ENCODE data around the gene CCDC167.
"Not testable (repeated sequence)": the region's sequence is repeated elsewhere in the genome, so short reads cannot be mapped to it uniquely, and the experiment has no call there.

Gene CCDC167

GRCh38 chr6:37451441-37452193 is 48.1 kb downstream of the CCDC167 start:
- H3K9me3 ChIP-seq (replicated peaks in 1 of 11), result no peaks in the 10 kb centered on the region
- no peak overlapping the region for H3K4me3 ChIP-seq
- no peak overlapping the region for H3K4me2 ChIP-seq
- H3K36me3 ChIP-seq, result peaks cover 97 to 100% (median 99%) of the 10 kb centered on the region in 11 experiments
- no peaks in the 10 kb centered on the region for H3K27me3 ChIP-seq
- no peaks in the 10 kb centered on the region; a peak in 1 of 22 replicates for H4K20me1 ChIP-seq
- no peak overlapping the region for H3K27ac ChIP-seq
- no peak for TF ChIP-seq Cebpa-rat (IDR thresholded peaks at IDR 0.05)
- H3K9ac ChIP-seq, result no peak overlapping the region
- H3K4me1 ChIP-seq, result peaks cover 0 to 4% (median 0%) of the 10 kb centered on the region in 10 experiments; a peak in 4 of 20 replicates

- Histone ChIP-seq H3K4me2 (no peak overlapping the region), H3K4me3 (no peak overlapping the region), H3K36me3 (peaks cover 97 to 100% (median 100%) of the 10 kb centered on the region in 11 experiments), H3K9me3 (replicated peaks in 1 of 11) (no peaks in the 10 kb centered on the region), H3K27ac (no peak overlapping the region), H3K9ac (no peak overlapping the region), H3K4me1 (peaks cover 0 to 1% (median 0%) of the 10 kb centered on the region in 10 experiments; a peak in 1 of 20 replicates), H3K27me3 (no peaks in the 10 kb centered on the region), H4K20me1 (no peaks in the 10 kb centered on the region; a peak in 1 of 22 replicates)
- TF ChIP-seq Cebpa-rat (IDR thresholded peaks at IDR 0.05), result no peak
Measured at GRCh38 chr6:37449984-37450383, 49.7 kb downstream of the CCDC167 start.

DNA sequence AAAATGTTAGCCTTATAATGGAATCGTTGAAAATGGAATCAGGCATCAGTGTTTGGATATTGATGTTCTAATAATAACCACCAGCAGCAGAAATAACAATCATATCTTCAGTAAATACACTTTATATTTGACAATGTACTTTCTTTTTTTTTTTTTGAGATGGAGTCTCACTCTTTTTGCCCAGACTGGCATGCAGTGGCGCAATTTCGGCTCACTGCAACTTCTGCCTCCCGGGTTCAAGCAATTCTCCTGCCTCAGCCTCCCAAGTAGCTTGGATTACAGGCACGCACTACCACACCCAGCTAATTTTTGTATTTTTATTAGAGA is 56.5 kb downstream of the CCDC167 start:
- peak overlapping the region; percentile 53 to 85 (median 72); a peak in 20 of 22 replicates for H3K4me2 ChIP-seq
- peaks cover 72 to 90% (median 83%) of the 10 kb centered on the region in 11 experiments for H3K36me3 ChIP-seq

DNA sequence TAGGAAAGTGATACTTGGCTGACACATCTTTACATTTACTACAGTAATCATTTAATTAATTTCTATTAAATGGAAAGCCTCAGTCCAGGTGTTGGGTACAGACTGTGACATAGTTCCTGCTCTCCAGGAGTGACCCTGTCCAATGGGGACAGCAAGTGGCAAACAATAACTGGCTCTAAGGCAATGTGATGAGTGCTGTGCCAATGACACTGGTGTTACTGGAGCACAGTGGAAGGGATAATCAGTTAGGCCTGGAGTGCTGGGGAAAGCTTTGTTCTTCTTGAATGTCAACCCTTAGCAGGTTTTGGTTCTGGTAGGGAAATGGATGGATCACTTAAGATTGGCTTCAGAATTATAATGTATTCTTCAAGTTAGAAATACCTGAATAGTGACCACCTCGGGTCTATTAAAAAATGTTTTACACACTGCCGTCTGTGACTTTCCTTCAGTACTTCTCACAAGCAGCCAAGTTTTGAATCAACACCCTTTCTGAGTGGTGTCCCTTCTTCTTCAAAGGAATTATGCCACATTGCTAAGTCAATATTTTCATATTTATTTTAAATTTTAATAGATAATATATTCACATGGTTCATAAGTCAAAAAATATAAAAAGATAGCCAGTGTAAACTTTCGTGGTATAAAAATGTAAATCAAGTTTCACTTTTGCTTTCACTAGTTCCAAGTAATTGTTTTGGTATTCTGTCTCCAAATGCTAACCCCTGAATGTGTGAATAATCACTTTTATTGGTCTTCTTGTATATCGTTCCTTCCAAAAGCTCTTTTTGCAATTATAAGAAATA is 57.1 kb downstream of the CCDC167 start:
- Histone ChIP-seq H3K27me3 (no peaks in the 10 kb centered on the region), H3K9me3 (replicated peaks in 1 of 11) (no peaks in the 10 kb centered on the region), H3K9ac (peak overlapping the region; percentile 41 to 76 (median 63)), H3K4me2 (peak overlapping the region; percentile 53 to 85 (median 72)), H3K4me3 (peak overlapping the region in 6 of 10 experiments; percentile 12 to 42 (median 26); a peak in 6 of 20 replicates), H3K4me1 (peaks cover 6 to 16% (median 12%) of the 10 kb centered on the region in 10 experiments; a peak in 18 of 20 replicates), H4K20me1 (peaks cover 0 to 21% (median 0%) of the 10 kb centered on the region in 11 experiments; a peak in 3 of 22 replicates), H3K27ac (peak overlapping the region in 10 of 11 experiments; percentile 2 to 72 (median 50); a peak in 16 of 22 replicates), H3K36me3 (peaks cover 72 to 90% (median 83%) of the 10 kb centered on the region in 11 experiments)
- no peak for TF ChIP-seq Cebpa-rat (IDR thresholded peaks at IDR 0.05)

More for the DNA sequence above, 56.5 kb downstream of the CCDC167 start:
- Histone ChIP-seq H3K27ac (peak overlapping the region in 4 of 11 experiments; percentile 48 to 72 (median 56); a peak in 9 of 22 replicates), H3K9ac (peak overlapping the region in 6 of 11 experiments; percentile 41 to 76 (median 60); a peak in 9 of 22 replicates), H4K20me1 (peaks cover 0 to 18% (median 0%) of the 10 kb centered on the region in 11 experiments; a peak in 3 of 22 replicates), H3K4me1 (peaks cover 6 to 16% (median 12%) of the 10 kb centered on the region in 10 experiments; a peak in 18 of 20 replicates), H3K4me3 (peak overlapping the region in 5 of 10 experiments; percentile 12 to 36 (median 22); a peak in 5 of 20 replicates)
- not testable (repeated sequence) for H3K9me3 ChIP-seq (replicated peaks in 1 of 11); H3K27me3 ChIP-seq

DNA sequence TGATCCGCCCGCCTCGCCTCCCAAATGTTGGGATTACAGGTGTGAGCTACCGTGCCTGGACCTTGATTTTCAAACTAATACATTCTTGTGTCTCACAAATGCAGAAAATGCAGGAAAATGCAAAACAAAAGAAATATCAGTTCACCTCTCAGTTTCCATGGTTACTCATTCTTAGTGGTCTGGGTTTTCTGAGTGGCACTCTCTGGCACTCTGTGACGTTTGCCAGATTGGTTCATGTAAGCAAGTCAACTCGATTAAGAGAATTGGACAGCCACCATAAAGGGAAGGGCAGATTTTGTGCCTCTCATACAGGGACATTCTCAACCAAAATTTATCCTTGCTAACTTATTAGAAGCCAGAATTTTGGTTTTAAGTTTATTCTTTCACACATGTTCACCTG is 58.0 kb downstream of the CCDC167 start:
- Histone ChIP-seq H3K9ac (no peak overlapping the region), H3K27ac (no peak overlapping the region), H4K20me1 (peaks cover 0 to 21% (median 0%) of the 10 kb centered on the region in 11 experiments; a peak in 3 of 22 replicates), H3K27me3 (no peaks in the 10 kb centered on the region), H3K4me2 (no peak overlapping the region), H3K9me3 (replicated peaks in 1 of 11) (no peaks in the 10 kb centered on the region), H3K4me1 (peaks cover 6 to 16% (median 12%) of the 10 kb centered on the region in 10 experiments; a peak in 18 of 20 replicates), H3K4me3 (no peak overlapping the region), H3K36me3 (peaks cover 72 to 90% (median 83%) of the 10 kb centered on the region in 11 experiments)
- no peak for TF ChIP-seq Cebpa-rat (IDR thresholded peaks at IDR 0.05)

GRCh38 chr6:37438930-37439329 is 60.8 kb downstream of the CCDC167 start:
- no peak for TF ChIP-seq Cebpa-rat (IDR thresholded peaks at IDR 0.05)
- H3K36me3 ChIP-seq, result peaks cover 60 to 79% (median 70%) of the 10 kb centered on the region in 11 experiments
- no peaks in the 10 kb centered on the region for H3K27me3 ChIP-seq
- no peak overlapping the region for H3K9ac ChIP-seq
- H3K27ac ChIP-seq, result no peak overlapping the region
- H3K4me2 ChIP-seq, result no peak overlapping the region
- peaks cover 26 to 32% (median 27%) of the 10 kb centered on the region in 10 experiments for H3K4me1 ChIP-seq
- no peaks in the 10 kb centered on the region for H3K9me3 ChIP-seq (replicated peaks in 1 of 11)
- no peak overlapping the region for H3K4me3 ChIP-seq
- H4K20me1 ChIP-seq, result peaks cover 0 to 25% (median 0%) of the 10 kb centered on the region in 11 experiments; a peak in 3 of 22 replicates

GRCh38 chr6:37435816-37436215 is 63.9 kb downstream of the CCDC167 start:
- Histone ChIP-seq H3K4me1 (peaks cover 18 to 28% (median 22%) of the 10 kb centered on the region in 10 experiments), H3K4me3 (no peak overlapping the region), H3K27me3 (no peaks in the 10 kb centered on the region), H3K27ac (no peak overlapping the region), H3K9ac (no peak overlapping the region), H3K36me3 (peaks cover 44 to 57% (median 55%) of the 10 kb centered on the region in 11 experiments), H3K9me3 (replicated peaks in 1 of 11) (no peaks in the 10 kb centered on the region), H4K20me1 (peaks cover 0 to 12% (median 0%) of the 10 kb centered on the region in 11 experiments; a peak in 2 of 22 replicates), H3K4me2 (peak overlapping the region in 1 of 11 experiments; percentile 95; a peak in 1 of 22 replicates)
- no peak for TF ChIP-seq Cebpa-rat (IDR thresholded peaks at IDR 0.05)

DNA sequence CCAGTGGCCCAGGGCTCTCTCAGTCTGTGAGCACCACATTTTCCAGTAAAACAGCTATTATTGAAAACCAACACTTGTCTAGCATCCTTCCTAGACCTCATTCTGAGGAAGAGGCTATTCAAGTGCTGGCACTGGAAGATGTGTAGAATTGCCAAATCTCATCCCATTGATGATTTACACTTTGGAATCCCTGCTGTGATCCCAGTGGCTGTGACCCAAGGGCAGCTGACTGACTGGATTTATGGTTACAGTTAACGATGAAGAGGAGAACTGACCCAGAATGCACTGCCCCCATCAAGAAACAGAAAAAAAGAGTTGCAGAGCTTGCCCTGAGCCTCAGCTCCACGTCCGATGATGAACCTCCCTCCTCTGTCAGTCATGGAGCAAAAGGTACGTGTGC is 64.3 kb downstream of the CCDC167 start:
- no peaks in the 10 kb centered on the region for H3K27me3 ChIP-seq
- H3K4me1 ChIP-seq, result peaks cover 18 to 28% (median 22%) of the 10 kb centered on the region in 10 experiments
- no peak overlapping the region for H3K9ac ChIP-seq
- peaks cover 0 to 12% (median 0%) of the 10 kb centered on the region in 11 experiments; a peak in 1 of 22 replicates for H4K20me1 ChIP-seq
- H3K4me2 ChIP-seq, result peak overlapping the region in 3 of 11 experiments; percentile 86 to 96 (median 95); a peak in 2 of 22 replicates
- no peak overlapping the region for H3K4me3 ChIP-seq
- no peak overlapping the region for H3K27ac ChIP-seq
- no peaks in the 10 kb centered on the region for H3K9me3 ChIP-seq (replicated peaks in 1 of 11)
- H3K36me3 ChIP-seq, result peaks cover 43 to 53% (median 52%) of the 10 kb centered on the region in 11 experiments
- TF ChIP-seq Cebpa-rat (IDR thresholded peaks at IDR 0.05), result no peak

Data from BLaER1 treated with 17β-estradiol and CSF1 and Interleukin-3, amounts not matched to agents 10 nM and 100 nM (cell line).